GM12878 (cell line): ENCODE measurements around the gene KIRREL3.

Experiments
- MYC ChIP-seq: IDR thresholded peaks from 2 replicates; pipeline ENCODE4 v1.6.1; 2011; ENCODE audit warnings: mild to moderate bottlenecking, low read length, moderate library complexity, inconsistent platforms; ENCODE audit not compliant: insufficient read depth, insufficient replicate concordance, insufficient read length, severe bottlenecking
- SIN3A ChIP-seq: IDR thresholded peaks from 2 replicates; pipeline ENCODE4 v1.6.1; 2012; ENCODE audit warnings: low read depth, low read length, improper control_type of control experiment

DNA sequence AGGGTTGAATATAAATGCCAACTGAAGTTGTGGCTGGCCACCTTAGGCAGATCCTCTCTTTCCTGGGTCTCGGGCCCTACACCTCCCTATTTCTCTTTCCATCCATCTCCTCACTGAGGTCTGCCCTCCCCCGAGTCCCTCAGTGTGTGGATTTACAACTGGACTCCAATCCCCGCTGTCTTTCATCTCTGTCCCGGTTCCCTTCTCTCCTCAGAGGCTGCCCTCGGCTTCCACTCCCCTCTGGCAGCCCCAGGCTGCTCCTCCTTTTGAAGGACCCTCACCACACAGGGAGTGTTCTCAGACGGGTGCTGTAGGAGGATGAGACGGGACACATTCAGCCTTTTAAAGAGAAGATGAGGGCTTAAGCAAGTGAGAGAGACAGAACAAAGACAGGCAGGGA, 478.0 kb downstream of the KIRREL3 start:
- TF ChIP-seq SIN3A (no peak), MYC (no peak)
